ES-I3 (cell line): Measurements from ENCODE around the gene RPS6KC1.
"Not testable (repeated sequence)": the region's sequence is repeated elsewhere in the genome, so short reads cannot be mapped to it uniquely, and the experiment has no call there.

Experiments
- H3K36me3 ChIP-seq: 2 replicates; pipeline ENCODE4 v1.6.1; 2013; ENCODE audit warnings: mild to moderate bottlenecking, low read length, control low read depth, moderate library complexity; ENCODE audit not compliant: insufficient read depth
- H3K4me1 ChIP-seq: 2 replicates; pipeline ENCODE4 v1.6.1; 2013; ENCODE audit warnings: mild to moderate bottlenecking, control low read depth, low read length; ENCODE audit not compliant: insufficient read depth
- H3K9ac ChIP-seq: 2 replicates; pipeline ENCODE4 v1.6.1; 2013; ENCODE audit warnings: low read depth, mild to moderate bottlenecking, low read length, moderate library complexity
- H3K9me3 ChIP-seq: 2 replicates; pipeline ENCODE4 v1.6.1; 2013; ENCODE audit warnings: mild to moderate bottlenecking, low read length, moderate library complexity; ENCODE audit not compliant: control insufficient read depth, insufficient read depth

RPS6KC1 gene

GRCh38 chr1:213045321-213046226 is 5.5 kb upstream of the RPS6KC1 start:
- not testable (repeated sequence) for H3K9me3 ChIP-seq, H3K36me3 ChIP-seq, H3K9ac ChIP-seq
- peaks cover 15% of the 10 kb centered on the region; the same call in 1 of the 2 replicates for H3K4me1 ChIP-seq

GRCh38 chr1:213049232-213049631 is 1.8 kb upstream of the RPS6KC1 start:
- Histone ChIP-seq H3K4me1 (peaks cover 14% of the 10 kb centered on the region; the same call in 1 of the 2 replicates), H3K9me3 (no peaks in the 10 kb centered on the region), H3K9ac (no peak overlapping the region), H3K36me3 (no peaks in the 10 kb centered on the region)

- peaks cover 14% of the 10 kb centered on the region; the same call in 1 of the 2 replicates for H3K4me1 ChIP-seq
- H3K9ac ChIP-seq = peak overlapping the region; percentile 96
- H3K9me3 ChIP-seq = no peaks in the 10 kb centered on the region
- no peaks in the 10 kb centered on the region for H3K36me3 ChIP-seq
These were observed 305 bp upstream of the RPS6KC1 start for GRCh38 chr1:213050745-213051126.

- H3K4me1 ChIP-seq = peaks cover 23% of the 10 kb centered on the region
- no peaks in the 10 kb centered on the region for H3K36me3 ChIP-seq
- H3K9me3 ChIP-seq = no peaks in the 10 kb centered on the region
- peak overlapping the region; percentile 96 for H3K9ac ChIP-seq
These were observed 801 bp downstream of the RPS6KC1 start for GRCh38 chr1:213051881-213052202.

- H3K9me3 ChIP-seq = no peaks in the 10 kb centered on the region
- H3K9ac ChIP-seq = no peak overlapping the region
- no peaks in the 10 kb centered on the region for H3K36me3 ChIP-seq
- H3K4me1 ChIP-seq = peaks cover 24% of the 10 kb centered on the region
These were observed 2.4 kb downstream of the RPS6KC1 start for GRCh38 chr1:213053455-213053854.

- Histone ChIP-seq H3K9me3 (no peaks in the 10 kb centered on the region), H3K4me1 (peaks cover 24% of the 10 kb centered on the region), H3K36me3 (no peaks in the 10 kb centered on the region), H3K9ac (no peak overlapping the region)
These were observed 3.1 kb downstream of the RPS6KC1 start for GRCh38 chr1:213054142-213054541.

- Histone ChIP-seq H3K9ac (no peak overlapping the region), H3K9me3 (no peaks in the 10 kb centered on the region), H3K4me1 (peaks cover 19% of the 10 kb centered on the region), H3K36me3 (no peaks in the 10 kb centered on the region)
These were observed 3.9 kb downstream of the RPS6KC1 start for GRCh38 chr1:213054733-213055591.

- Histone ChIP-seq H3K4me1 (peaks cover 13% of the 10 kb centered on the region), H3K9ac (no peak overlapping the region), H3K9me3 (no peaks in the 10 kb centered on the region), H3K36me3 (no peaks in the 10 kb centered on the region)
These were observed 4.7 kb downstream of the RPS6KC1 start for GRCh38 chr1:213055767-213056166.

GRCh38 chr1:213057264-213058059 is 6.4 kb downstream of the RPS6KC1 start:
- H3K36me3 ChIP-seq = no peaks in the 10 kb centered on the region
- no peaks in the 10 kb centered on the region for H3K9me3 ChIP-seq
- peaks cover 13% of the 10 kb centered on the region for H3K4me1 ChIP-seq
- H3K9ac ChIP-seq = no peak overlapping the region

GRCh38 chr1:213060836-213061235 is 9.8 kb downstream of the RPS6KC1 start:
- no peaks in the 10 kb centered on the region for H3K36me3 ChIP-seq
- H3K4me1 ChIP-seq = peaks cover 17% of the 10 kb centered on the region
- no peak overlapping the region for H3K9ac ChIP-seq
- H3K9me3 ChIP-seq = no peaks in the 10 kb centered on the region

- H3K36me3 ChIP-seq = no peaks in the 10 kb centered on the region
- no peaks in the 10 kb centered on the region for H3K9me3 ChIP-seq
- H3K9ac ChIP-seq = no peak overlapping the region
- peaks cover 17% of the 10 kb centered on the region for H3K4me1 ChIP-seq
These were observed 10.2 kb downstream of the RPS6KC1 start for GRCh38 chr1:213061263-213061662.

GRCh38 chr1:213065800-213066199 is 14.8 kb downstream of the RPS6KC1 start:
- H3K36me3 ChIP-seq = no peaks in the 10 kb centered on the region
- H3K4me1 ChIP-seq = peaks cover 16% of the 10 kb centered on the region; the same call in 1 of the 2 replicates
- no peak overlapping the region for H3K9ac ChIP-seq
- H3K9me3 ChIP-seq = no peaks in the 10 kb centered on the region

- Histone ChIP-seq H3K36me3 (no peaks in the 10 kb centered on the region), H3K4me1 (peaks cover 16% of the 10 kb centered on the region; the same call in 1 of the 2 replicates), H3K9me3 (no peaks in the 10 kb centered on the region), H3K9ac (no peak overlapping the region)
These were observed 15.3 kb downstream of the RPS6KC1 start for GRCh38 chr1:213066363-213066762.

- Histone ChIP-seq H3K9me3 (no peaks in the 10 kb centered on the region), H3K9ac (no peak overlapping the region), H3K36me3 (no peaks in the 10 kb centered on the region), H3K4me1 (peaks cover 16% of the 10 kb centered on the region; the same call in 1 of the 2 replicates)
These were observed 16.3 kb downstream of the RPS6KC1 start for GRCh38 chr1:213067352-213067751.
